HUES6 (cell line): ENCODE measurements around the gene CCNY.

Source experiments
- H3K27ac ChIP-seq: 2 replicates; pipeline ENCODE4 v1.7.0; 2013; ENCODE audit warnings: low read depth, mild to moderate bottlenecking, low read length, inconsistent platforms
- H3K27me3 ChIP-seq: 2 replicates; pipeline ENCODE4 v1.6.1; 2013; ENCODE audit warnings: low read length; ENCODE audit not compliant: control insufficient read depth, insufficient read depth
- H3K36me3 ChIP-seq: 2 replicates; pipeline ENCODE4 v1.6.1; 2013; ENCODE audit warnings: low read length; ENCODE audit not compliant: control insufficient read depth, insufficient read depth
- H3K4me1 ChIP-seq: 2 replicates; pipeline ENCODE4 v1.6.1; 2013; ENCODE audit warnings: low read length; ENCODE audit not compliant: control insufficient read depth, insufficient read depth
- H3K4me3 ChIP-seq: 2 replicates; pipeline ENCODE4 v1.5.1; 2013; ENCODE audit warnings: low read depth, low read length
- H3K9ac ChIP-seq: one replicate; pipeline ENCODE4 v1.6.1; 2013; ENCODE audit warnings: mild to moderate bottlenecking, low read length
- H3K9me3 ChIP-seq: 2 replicates; pipeline ENCODE4 v1.6.1; 2013; ENCODE audit warnings: low read depth, low read length; ENCODE audit not compliant: control insufficient read depth, insufficient read depth

The CCNY gene

DNA sequence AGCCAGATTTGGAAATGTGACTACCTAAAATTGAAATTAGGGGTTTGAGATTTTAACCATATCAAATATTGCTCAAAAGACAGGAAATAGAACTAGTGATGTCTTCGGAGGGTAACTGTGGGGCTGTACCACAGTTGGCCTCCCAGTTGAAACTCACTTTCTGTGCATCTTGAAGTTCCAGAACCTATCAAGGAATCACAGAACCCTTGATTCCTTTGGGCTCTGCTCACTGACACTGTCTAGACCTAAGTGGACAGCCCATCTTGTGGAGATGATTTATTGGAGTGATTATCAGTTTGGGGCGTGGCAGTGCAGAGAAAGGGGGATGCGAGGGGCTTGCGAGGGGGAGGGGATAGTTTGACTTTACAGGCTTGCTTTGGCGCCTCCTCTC, 134.6 kb downstream of the CCNY start:
- Histone ChIP-seq H3K9me3 (no peaks in the 10 kb centered on the region), H3K27ac (no peak overlapping the region), H3K36me3 (no peaks in the 10 kb centered on the region), H3K4me1 (peaks cover 38% of the 10 kb centered on the region), H3K4me3 (no peak overlapping the region), H3K27me3 (no peaks in the 10 kb centered on the region), H3K9ac (no peak overlapping the region)

DNA sequence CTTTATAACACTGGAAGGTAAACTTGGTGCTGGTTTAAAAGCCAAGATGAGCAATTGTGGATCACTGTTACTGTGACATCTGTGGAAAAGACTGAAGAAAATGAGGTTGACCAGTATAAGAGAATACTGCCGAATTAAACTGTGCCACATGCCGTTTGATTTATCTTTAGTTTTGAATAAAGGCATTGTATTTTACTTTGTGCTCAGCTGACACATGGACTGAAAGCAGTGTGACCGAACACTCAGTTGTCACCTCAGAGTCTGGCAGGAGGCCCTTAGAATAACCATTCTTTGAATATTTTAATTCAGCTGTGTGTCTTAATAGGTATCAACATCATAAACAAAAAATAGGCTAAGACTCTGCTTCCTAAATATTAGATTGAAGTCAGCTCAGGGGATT, 135.1 kb downstream of the CCNY start:
- Histone ChIP-seq H3K36me3 (no peaks in the 10 kb centered on the region), H3K9me3 (no peaks in the 10 kb centered on the region), H3K9ac (no peak overlapping the region), H3K27ac (no peak overlapping the region), H3K4me3 (no peak overlapping the region), H3K4me1 (peaks cover 33% of the 10 kb centered on the region), H3K27me3 (no peaks in the 10 kb centered on the region)

DNA sequence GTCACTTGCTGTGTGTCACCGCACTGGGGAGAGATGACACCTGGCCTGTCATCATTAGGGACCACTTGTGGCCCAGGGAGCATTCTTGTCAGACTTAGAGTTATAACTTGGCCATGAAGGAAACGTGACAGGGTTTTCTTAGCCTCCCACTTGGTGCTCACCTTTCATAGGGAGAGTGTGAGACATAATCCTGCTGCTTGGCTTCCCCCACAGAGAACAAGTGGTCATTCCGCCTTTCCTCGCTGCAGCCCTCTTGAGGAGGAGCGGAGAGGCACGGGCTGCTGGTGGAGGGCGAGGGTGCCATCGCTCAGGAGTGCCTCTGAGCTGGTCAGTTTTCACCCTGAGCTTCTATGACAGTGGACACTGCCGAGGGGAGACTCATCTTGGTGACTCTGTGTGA, 143.8 kb downstream of the CCNY start:
- Histone ChIP-seq H3K4me3 (no peak overlapping the region), H3K27me3 (no peaks in the 10 kb centered on the region), H3K27ac (no peak overlapping the region), H3K4me1 (no peaks in the 10 kb centered on the region), H3K36me3 (0 out of 2 replicates have a peak, but pooled peaks cover 2% of the 10 kb centered on the region), H3K9ac (no peak overlapping the region), H3K9me3 (no peaks in the 10 kb centered on the region)

DNA sequence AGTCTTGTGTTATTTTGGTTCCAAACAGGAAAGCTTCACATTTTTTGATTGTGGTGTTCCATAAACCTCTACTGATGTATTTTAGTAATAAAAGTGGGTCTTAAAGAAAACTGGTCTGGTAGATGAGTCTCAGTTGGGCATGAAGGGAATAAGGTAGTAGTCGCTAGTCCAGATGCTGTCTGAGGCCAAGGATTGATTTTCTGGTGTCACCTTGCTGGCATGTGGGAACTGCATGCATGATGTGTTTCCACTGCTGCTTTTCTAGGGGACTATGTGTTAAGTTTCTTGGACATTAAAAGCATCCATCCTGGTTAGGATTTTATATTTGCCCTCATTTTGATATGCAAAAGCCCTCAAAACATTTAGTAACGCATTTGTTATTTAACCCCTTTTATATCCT, 145.1 kb downstream of the CCNY start:
- Histone ChIP-seq H3K36me3 (0 out of 2 replicates have a peak, but pooled peaks cover 2% of the 10 kb centered on the region), H3K9ac (no peak overlapping the region), H3K4me1 (no peaks in the 10 kb centered on the region), H3K27me3 (no peaks in the 10 kb centered on the region), H3K9me3 (no peaks in the 10 kb centered on the region), H3K4me3 (no peak overlapping the region), H3K27ac (no peak overlapping the region)

DNA sequence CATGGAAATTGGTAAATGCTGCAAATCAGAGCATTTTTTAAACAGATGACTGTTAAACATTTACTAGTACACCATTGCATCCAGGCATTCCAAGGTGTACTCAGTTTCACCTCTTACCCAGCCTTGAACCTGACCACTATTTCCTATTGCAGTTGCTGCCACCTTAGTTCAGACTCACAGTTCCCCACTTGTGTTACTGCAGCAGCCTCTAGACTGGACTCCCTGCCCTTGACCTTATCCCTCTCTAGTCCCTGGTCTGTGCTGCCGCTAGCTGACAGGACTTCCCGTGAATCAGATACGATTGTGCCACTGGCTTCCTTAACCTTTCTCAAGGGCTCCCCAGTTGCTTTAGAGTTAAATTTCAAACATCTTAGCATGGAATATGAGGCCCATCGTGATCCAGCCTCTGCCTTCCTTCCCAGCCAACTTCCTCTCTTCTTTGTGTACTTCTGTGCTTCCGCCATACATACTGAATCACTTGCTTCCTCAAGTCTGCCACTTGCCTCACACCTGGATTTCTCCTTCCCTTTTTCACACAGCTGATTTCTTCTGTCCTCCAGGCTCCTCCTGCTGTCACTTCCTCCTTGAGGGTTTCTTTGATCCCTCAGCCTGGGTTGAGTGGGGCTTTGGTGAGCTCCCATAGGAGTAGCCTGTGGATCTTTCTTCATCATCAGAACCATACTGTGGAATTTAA, 150.1 kb downstream of the CCNY start:
- H3K4me3 ChIP-seq: no peak overlapping the region
- H3K9ac ChIP-seq: no peak overlapping the region
- H3K27ac ChIP-seq: no peak overlapping the region
- no peaks in the 10 kb centered on the region for H3K27me3 ChIP-seq
- no peaks in the 10 kb centered on the region for H3K4me1 ChIP-seq
- peaks cover 2% of the 10 kb centered on the region; the same call in 1 of the 2 replicates for H3K36me3 ChIP-seq
- no peaks in the 10 kb centered on the region for H3K9me3 ChIP-seq

DNA sequence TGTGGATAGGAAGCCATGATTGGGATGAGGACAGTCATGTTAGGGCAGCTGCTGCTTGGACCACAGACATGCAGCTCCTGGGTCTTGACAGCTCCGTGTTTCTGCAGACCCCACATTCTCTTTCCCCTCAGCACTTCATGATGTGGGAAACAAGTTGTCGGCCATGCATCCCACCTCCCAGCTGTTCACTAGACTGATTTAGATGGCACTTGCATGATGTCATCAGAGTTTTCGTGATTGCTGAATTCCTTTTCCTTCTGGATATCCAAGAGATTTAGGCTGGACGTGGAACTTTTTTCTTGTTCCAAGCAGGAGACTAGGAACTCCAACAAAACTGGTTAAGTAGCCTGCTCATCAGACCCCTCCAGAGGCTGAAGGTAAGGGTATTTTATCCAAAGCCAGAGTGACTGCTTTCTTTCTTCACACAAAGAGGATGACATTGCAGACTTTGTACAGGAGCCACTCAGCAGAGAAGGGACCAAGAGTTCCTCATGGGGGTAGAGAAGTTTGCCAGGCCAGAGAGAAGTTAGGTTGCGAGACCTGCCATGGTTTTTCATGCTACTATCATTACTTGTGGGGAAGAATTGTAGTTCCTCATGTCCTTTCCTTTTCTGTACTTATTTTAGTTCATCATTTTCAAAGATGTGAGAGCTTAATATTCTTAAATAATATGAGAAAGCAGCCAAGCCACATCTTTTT, 151.2 kb downstream of the CCNY start:
- no peak overlapping the region for H3K27ac ChIP-seq
- H3K4me3 ChIP-seq: no peak overlapping the region
- no peaks in the 10 kb centered on the region for H3K9me3 ChIP-seq
- H3K9ac ChIP-seq: no peak overlapping the region
- peaks cover 7% of the 10 kb centered on the region for H3K4me1 ChIP-seq
- peaks cover 2% of the 10 kb centered on the region; the same call in 1 of the 2 replicates for H3K36me3 ChIP-seq
- H3K27me3 ChIP-seq: no peaks in the 10 kb centered on the region

DNA sequence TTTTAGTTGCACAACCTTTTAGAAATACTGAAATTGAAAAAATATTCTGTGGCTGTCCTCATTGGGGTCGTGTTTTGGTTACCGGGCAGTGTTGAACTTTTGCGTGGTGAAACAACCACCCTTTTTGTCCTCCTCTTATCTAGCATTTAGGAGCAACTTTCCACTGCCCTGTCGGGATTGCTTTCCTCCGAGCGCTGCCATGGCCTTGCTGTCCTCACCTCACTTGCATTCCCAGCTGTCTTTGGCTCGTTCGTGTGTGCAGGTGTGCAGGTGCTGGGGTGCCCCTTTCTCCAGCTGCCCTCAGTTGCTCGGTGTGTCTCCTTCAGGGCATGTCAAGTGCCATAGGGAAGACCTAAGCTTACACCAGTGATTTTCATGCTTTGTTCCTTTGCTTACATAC, 151.9 kb downstream of the CCNY start:
- Histone ChIP-seq H3K4me3 (no peak overlapping the region), H3K27ac (no peak overlapping the region), H3K27me3 (no peaks in the 10 kb centered on the region), H3K36me3 (peaks cover 2% of the 10 kb centered on the region; the same call in 1 of the 2 replicates), H3K4me1 (peaks cover 14% of the 10 kb centered on the region), H3K9ac (no peak overlapping the region), H3K9me3 (no peaks in the 10 kb centered on the region)

DNA sequence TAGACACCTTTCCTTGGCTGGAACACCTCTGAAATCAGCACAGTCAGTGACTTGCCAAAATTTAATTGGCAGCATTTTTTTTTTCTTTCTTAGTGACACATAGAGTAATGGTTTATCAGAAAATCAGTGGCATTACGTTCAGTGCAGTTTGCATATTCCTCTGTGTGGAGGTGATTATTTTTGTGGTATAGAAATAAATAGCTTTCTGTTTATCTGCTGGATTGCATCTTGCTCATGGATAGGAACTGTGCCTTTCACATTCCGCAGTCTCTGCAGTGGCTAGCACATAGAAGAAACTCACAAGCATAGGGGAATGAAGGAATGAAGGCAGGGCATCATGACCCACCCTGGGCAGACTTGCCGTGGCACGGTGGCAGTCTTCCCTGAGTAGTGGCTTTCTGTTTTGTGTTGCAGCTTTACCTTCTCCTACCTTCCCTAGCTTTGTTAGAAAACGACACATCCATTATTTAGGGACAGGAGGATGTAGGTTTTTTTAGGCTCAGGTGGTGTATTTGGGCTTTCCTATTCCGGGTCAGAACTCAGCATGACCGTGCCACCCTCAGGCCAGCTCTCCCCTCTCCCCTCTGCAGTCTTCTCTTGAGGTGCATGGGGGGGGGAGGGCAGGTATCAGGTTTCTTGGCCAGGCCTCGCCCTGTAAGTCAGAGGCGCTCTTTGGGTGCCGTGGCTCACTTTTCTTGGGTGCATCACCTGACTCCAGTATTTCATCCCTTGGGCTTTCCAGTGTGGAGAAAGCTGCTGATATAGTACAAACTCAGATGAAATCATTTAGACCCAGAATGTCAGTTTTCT, 156.3 kb downstream of the CCNY start:
- H3K4me3 ChIP-seq: no peak overlapping the region
- no peaks in the 10 kb centered on the region for H3K9me3 ChIP-seq
- peaks cover 26% of the 10 kb centered on the region for H3K4me1 ChIP-seq
- H3K36me3 ChIP-seq: no peaks in the 10 kb centered on the region; the same call in 1 of the 2 replicates
- no peaks in the 10 kb centered on the region for H3K27me3 ChIP-seq
- no peak overlapping the region for H3K27ac ChIP-seq
- no peak overlapping the region for H3K9ac ChIP-seq

DNA sequence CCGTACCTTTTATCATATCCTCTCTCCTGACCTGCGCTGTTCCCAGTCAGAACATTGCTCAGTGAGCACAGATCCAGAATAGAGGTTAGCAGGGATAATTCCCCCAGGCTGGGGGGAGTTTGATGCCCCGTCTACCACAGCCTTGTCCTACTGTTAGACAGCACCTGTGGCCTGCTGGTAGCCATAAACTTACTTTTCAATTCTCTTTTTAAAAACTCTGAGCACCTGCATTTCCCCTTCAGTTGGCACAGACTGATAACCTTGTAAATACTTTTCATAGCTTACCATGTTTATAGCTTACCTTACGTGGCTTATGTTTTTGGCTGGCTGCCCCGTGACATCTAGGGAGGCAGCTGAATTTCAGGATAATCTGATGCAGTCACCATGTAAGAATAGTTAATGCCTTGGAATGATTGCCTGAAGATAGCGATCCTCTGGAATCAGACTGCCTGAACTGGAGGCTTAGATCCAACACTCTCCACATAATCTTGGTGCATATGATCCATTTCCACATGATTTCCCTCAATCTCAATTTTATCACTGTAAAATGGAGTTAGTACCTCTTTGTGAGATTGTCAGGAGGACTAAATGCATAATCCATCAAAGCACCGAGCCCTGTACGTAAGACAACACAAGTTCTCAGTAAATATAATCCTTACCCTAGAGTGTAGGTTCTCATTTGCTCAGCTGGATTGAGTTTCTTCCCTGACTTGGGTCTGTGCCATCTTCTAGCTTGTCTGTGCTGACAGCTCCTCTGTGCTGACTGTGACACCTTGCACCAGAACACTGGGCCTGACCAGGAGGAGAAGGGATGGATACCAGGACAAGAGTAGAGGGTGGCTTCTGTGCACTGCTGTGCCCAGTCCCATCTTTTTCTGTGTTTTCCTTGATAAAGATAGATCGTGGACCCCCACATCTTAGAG, 157.1 kb downstream of the CCNY start:
- Histone ChIP-seq H3K4me3 (no peak overlapping the region), H3K9me3 (no peaks in the 10 kb centered on the region), H3K27ac (no peak overlapping the region), H3K9ac (no peak overlapping the region), H3K36me3 (no peaks in the 10 kb centered on the region), H3K27me3 (no peaks in the 10 kb centered on the region), H3K4me1 (peaks cover 26% of the 10 kb centered on the region)

DNA sequence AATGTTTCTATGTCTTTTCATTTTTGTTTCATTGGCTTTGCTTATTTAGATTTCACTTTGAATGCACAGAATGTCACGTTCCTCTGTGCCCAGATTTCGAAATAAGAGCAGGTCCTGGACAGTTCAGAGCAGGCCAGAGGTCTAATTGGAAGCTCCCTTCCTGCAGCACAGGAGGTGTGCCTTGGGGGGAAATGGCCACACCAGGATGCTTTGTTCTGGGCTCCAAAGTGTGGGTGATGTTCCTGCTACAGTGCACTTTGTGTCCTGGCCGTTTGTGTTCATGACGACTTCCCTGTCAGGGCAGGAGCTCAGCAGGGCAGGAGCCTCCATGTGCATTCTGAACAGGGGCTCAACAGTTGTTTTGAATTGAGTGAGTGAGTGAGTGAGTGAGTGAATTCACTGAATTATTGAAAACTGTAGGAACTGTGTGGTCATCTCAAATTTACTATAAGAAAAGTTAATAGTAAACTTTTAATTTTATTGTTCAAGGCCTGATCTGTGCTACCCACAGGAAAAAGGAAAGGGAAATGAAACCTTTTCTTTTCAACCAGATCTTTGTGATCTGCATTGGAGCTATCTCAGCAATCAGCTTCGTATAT, 159.3 kb downstream of the CCNY start:
- Histone ChIP-seq H3K36me3 (no peaks in the 10 kb centered on the region), H3K4me3 (no peak overlapping the region), H3K4me1 (peaks cover 26% of the 10 kb centered on the region), H3K9ac (no peak overlapping the region), H3K27ac (no peak overlapping the region), H3K9me3 (no peaks in the 10 kb centered on the region), H3K27me3 (no peaks in the 10 kb centered on the region)
